GM21619 (cell line): Measurements from ENCODE around the gene NDFIP2.

Experiments
- ATAC-seq: cut with Tn5 transposase; IDR thresholded peaks from one replicate; pipeline ENCODE4 v1.9.1; 2021; ENCODE audit not compliant: unreplicated experiment

The NDFIP2 gene, protein sequence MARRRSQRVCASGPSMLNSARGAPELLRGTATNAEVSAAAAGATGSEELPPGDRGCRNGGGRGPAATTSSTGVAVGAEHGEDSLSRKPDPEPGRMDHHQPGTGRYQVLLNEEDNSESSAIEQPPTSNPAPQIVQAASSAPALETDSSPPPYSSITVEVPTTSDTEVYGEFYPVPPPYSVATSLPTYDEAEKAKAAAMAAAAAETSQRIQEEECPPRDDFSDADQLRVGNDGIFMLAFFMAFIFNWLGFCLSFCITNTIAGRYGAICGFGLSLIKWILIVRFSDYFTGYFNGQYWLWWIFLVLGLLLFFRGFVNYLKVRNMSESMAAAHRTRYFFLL

DNA sequence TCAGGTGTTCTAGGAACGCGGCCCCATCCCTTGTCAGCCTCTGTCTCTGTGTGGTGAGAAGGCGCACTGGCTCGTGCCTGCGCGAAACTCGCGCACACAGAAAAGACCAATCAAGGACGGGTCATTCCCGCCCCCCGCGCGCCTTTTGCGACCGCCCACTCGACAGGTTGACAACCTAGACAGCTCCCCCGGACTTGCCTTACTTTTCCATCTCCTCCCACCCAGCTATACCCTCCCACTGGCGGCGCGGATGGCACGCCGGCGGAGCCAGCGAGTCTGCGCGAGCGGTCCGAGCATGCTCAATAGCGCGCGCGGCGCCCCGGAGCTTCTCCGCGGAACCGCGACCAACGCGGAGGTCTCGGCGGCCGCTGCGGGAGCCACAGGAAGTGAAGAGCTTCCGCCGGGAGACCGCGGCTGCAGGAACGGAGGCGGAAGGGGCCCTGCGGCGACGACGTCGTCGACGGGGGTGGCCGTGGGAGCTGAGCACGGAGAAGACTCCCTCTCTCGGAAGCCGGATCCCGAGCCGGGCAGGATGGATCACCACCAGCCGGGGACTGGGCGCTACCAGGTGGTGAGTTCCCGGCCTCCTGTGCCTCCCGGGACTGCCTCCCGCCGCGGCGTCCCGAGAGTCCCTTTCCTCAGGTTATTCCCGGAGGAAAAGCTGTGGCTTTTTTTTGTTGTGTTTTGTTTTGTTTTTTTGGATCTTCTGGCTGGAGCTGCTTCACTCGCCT lies at the start of gene NDFIP2:
Gene NDFIP2, plus strand, starts transcription at position 202 of the 731 bp plus-strand sequence. Its CDS starts 49 bp downstream, at position 251.
- peak; percentile 78 for ATAC-seq

DNA sequence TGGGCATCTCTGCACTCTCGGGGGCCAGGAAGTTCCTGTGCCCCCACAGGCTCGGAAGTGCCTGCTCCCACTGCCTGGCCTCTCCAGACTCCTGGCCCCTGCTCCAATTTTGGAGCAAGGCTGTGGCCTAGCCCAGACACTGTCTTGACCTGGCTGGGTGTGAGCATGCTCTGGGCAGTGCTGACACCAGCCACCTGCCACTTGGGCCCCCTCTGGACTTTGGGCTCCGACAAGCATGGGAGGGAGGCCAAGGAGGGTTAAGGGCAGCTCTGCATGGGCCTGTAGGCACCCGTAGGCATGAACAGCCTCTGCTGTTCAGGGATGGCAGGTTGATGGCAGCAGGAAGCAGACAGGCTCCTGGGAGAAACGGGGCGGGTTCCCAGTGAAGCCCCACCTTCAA lies 48.9 kb upstream of the NDFIP2 start:
- ATAC-seq, result no peak

DNA sequence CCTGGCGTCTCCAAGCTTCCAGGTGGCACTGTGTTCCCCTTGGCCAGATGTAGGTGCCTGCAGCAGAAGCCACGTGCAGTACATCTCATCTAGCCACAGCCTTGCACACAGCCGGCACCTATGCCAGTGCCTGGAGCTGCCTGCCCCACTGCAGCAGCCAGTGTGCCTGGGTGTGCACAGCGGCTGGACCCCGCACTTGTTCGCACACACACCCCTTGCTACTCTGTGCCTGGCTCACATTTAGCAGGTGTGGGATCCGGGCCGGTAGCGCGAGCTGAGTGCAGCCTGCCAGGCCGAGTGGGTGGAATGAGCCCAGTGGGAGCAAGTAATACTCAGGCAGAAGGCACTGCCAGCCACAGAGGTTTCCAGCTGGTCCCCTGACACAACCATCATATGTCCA lies 48.0 kb upstream of the NDFIP2 start:
- no peak for ATAC-seq

DNA sequence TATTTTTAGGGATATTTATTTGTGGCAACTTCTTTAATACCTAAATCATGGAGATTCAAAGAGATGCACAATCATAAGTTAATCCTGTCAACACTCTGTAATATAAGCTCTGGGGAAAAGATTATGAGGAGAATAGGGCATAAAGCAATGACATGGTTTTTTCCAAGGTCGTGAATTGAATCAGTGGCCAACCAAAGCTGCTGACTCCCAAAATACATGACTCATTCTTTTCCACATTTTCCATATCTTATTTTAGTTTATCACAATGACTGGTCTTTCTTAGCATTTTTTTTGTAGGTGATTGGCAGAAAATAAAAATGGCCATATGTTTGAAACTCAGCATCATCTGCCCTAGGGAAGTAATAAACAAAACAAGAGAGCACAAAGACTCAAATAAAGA lies 46.4 kb upstream of the NDFIP2 start:
- no peak for ATAC-seq

DNA sequence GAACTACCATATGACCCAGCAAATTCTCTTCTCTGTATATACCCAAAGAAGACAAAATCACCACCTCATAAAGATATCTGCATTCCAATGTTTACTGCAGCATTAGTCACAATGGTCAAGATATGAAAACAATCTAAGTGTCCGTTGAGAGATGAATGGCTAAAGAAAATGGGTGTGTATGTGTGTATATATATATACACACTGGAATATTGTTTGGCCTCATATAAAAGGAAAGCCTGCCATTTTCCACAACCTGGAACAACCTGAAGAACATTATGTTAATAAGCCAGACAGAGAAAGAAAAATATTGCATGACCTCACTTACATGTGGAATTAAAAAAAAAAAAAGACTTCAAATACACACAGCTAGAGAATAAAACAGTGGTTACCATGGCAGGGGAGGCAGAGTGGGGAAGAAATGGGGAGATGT lies 45.4 kb upstream of the NDFIP2 start:
- ATAC-seq, result no peak

DNA sequence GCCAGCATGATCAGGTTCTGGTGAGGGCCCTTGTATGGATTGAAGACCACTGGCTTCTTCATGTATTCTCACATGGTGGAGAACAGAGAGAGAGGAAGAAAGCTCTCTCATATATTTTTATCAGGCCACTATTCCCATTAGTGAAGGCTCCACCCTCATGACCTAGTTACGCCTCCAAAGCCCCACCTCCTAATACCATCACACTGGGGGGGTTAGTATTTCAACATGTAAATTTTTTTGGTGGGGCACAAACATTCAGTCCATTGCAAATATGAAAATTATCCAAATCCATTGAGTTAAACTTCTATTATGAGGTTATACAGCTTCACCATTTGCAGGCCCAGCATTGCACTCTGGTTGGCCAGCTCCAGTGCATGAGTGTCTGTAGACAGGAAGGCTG lies 41.7 kb upstream of the NDFIP2 start:
- ATAC-seq, result no peak

DNA sequence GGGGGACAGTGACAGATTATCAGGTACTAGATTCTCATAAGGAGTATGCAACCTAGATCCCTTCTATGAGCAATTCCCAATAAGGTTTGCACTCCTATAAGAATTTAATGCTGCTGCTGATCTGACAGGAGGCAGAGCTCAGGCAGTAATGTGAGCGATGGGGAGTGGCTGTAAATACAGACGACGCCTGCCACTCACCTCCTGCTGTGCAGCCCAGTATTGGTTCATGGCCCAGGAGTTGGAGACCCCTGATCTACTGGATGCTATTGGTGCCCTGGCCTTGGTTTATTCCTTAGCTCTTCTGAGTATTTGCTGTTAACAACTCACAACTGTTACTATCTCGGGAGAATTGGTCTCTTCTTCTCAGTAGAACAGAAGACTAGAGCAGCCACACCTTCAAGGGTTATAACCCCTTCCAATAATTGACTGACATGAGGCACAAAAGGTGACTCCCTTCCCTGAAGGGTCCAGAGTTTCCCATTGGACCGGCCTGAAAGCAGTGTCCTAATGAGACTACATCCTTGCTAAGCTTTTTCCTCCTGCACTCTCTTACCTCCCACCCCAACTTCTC lies 39.9 kb upstream of the NDFIP2 start:
- ATAC-seq, result no peak

DNA sequence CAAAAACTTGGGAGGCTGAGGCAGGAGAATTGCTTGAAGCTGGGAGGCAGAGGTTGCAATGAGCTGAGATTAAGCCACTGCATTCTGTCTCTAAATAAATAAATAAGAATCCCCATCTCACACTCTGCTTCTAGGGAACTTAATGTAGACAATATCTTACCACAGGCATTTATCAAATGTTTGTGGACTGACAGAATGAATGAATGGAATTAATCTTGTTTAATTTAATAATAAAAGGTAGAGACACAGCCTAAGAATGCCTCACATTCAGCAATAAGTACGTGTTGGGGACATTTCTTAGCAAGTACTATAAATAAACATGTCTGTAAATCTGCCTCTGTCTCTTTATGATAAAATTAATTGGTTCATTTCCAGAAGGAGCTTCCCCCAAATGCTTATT lies 38.7 kb upstream of the NDFIP2 start:
- ATAC-seq, result no peak

DNA sequence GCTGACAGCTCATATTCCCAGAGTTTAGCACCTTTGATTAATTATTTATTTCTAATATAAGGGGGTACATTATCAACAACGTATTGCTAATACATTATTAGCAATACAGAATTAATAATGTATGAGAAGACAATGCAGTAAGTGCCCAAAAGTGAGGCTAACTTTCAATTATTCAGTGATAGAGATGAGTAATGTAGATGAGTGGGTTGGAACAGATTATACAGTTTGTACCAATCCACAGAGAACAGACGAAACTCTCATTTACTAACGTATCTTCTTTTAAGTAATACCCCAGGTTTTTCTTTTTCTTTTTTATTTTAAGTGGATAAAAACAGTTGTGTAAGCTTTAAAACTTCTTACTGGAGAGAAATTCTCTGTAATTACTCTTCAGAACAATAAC lies 38.2 kb upstream of the NDFIP2 start:
- no peak for ATAC-seq

DNA sequence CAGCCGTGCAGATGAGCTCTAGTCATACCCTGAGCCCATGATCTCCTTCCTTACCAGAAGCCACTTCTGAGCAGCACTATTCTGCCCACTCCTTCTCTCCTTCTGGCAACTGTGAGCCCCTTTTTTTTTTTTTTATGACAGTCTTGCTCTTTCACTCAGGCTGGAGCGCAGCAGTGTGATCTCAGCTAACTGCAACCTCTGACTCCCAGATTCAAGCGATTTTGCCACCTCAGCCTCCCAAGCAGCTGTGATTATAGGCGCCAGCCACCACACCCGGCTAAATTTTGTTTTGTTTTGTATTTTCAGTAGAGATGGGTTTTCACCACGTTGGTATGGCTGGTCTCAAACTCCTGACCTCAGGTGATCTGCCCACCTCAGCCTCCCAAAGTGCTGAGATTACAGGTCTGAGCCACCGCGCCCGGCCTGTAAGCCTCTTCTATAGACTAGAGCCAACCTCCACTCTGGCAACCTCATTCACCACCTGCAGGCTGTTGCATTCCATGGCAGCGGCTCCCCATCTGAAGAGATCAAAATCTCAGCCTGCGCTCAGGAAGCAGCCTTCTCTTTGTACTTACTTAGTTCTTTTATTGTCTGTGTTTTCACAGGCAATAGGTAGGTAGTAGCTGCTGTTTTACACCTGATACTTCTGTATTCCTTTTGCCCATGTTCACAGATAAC lies 34.8 kb upstream of the NDFIP2 start:
- ATAC-seq, result no peak

DNA sequence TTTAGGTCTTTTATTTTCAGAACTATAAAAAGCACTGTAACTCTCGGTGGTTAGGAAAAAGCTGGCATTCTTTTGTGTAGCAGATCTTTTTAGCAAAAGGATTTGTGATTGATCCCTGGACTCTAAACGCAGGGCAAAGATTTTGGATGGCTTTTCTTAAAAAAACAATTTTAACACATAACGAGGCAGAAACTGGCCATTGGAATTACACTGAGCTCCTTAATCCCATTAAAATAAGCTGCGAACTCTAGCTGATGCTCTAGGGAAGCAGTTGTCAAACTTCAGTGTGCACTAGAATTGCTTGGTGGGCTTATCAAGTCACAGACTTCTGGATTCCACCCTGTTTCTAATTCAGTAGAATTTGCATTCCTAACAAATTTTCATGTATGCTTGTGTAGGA lies 33.8 kb upstream of the NDFIP2 start:
- ATAC-seq, result no peak

DNA sequence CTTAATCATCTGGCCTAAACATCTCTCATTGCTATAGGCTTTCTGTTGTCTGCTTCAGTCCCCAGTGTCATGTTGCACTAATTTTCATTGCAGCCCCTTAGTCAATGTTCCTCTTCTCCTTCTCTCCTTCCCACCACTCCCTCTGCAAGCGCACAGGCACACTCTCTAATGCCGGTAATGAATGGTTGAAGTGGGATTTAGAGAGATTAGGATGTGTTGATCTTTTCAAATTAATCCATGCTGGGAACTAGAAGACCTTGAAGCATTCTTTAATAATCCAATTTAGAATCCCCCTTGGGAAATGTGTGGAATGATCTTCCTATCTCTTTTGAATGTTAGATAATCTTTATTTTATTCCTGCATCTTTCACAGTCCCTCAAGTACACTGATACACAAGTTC lies 33.2 kb upstream of the NDFIP2 start:
- no peak for ATAC-seq

DNA sequence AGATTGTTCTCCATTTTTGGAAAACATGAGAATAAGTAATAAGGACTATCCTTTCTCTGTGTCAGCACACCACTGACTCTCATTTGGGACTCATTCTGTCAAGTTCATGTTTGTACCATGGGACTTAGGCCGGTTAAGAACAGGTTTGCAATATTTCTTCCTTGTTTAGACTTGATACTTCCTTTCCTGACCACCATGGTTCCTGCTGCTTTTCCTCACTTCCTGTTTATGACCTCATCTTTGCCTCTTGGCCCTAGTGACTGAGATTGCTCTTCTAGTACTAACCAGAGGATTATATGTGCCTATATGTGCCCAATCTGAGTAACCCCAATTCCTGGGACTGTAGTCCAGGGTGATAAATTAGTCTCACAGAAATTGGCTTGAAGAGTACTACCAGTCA lies 32.5 kb upstream of the NDFIP2 start:
- ATAC-seq, result peak; percentile 26

DNA sequence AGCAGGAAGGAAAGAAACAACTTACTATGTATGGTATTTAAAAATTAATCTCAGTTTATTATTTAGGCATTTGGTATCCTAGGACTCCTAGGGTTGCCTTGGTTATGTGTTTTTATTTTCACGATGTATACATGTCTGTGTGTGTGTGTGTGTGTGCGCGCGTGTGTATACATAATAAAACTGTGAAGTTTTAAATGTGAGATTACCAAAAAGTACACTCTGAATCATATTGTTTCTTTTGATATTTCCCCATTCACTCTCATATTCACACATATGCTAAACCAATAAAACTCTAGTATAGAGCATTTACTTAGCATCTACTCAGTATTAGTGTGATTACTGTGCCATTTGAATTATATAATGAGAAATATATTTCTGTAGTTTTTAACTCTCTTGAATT lies 30.8 kb upstream of the NDFIP2 start:
- no peak for ATAC-seq

DNA sequence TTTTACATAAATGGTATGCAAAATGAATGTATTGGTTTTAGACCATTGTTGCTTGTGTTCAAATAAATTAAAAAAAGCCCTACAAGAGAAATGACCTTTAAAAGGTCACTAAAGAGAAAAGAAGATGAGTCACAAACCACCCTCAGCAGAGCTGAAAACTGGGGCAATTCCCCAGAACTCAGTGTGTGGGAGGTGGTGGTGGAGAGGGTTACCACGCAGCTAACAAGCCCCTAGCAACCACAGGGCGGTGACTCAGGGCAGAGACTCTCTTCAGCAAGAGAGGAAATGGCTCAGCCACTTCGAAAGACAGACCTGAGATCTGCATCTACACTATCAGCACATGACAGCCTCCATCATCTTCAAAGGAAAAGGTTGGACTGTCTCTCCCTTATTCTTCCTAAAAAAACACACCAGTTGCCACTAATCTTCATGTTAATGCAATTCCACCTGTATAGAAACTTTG lies 29.4 kb upstream of the NDFIP2 start:
- ATAC-seq, result peak; percentile 99

DNA sequence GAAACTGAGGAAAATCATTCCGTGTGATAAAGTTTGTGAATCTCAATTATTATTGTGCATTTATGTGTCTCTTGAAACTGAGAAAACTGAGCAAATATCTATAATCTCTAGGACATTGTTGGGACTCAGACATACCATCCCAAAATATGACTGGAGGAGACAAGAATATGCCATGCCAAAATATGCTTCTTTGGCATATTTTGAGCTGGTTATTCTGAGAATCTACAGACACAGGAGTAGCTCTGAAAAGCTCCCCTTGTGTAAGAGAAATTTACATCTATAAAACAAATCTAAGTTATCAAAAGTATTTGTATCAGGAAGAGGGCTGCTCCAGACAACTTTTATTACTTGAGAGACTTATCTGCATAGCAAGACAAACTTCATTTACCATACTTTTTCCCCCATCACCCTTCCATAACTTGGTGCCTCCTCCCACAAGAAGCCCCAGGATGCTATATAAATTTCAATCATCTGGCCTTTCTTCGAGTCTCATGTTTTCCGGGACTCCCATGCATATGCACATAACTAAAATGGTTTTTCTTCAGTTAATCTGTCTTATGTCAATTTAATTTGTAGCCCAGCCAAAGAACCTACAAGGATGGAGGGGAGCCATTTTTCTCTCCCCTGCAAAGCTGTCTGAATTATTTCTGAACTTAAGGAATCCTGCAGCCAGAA lies 28.6 kb upstream of the NDFIP2 start:
- ATAC-seq, result no peak

DNA sequence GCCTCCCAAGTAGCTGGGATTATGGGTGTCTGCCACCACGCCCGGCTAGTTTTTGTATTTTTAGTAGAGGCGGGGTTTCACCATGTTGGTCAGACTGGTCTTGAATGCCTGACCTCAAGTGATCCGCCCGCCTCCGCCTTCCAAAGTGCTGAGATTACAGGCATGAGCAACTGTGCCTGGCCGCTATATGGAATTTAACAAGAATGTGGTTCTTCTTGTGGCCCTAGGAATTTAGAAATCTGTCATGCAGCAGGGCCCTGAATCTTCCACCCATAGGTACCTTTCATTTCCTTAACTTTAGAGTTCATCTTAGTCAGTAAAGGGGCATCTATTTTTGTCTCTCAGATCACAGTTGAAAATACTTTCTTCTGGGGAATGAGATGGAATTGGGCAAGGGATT lies 25.6 kb upstream of the NDFIP2 start:
- no peak for ATAC-seq

DNA sequence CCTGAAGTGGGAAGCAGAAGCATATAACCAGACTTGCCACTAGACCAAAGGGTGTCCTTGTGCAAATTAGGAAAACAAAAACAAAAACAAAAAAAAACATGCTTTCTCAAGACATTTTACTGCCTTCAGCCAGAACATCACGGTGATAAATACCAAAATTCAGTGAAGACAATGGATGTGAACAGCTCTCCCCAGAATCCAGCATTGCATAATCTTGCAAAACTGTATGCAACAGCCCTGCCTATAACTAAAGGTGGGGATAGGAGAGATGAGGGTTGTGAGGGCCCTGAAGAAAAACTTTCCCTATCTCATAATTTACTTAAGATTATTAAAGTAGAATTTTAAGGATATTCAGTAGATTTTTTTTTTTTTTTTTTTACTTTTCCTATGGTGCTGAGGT lies 24.9 kb upstream of the NDFIP2 start:
- no peak for ATAC-seq

DNA sequence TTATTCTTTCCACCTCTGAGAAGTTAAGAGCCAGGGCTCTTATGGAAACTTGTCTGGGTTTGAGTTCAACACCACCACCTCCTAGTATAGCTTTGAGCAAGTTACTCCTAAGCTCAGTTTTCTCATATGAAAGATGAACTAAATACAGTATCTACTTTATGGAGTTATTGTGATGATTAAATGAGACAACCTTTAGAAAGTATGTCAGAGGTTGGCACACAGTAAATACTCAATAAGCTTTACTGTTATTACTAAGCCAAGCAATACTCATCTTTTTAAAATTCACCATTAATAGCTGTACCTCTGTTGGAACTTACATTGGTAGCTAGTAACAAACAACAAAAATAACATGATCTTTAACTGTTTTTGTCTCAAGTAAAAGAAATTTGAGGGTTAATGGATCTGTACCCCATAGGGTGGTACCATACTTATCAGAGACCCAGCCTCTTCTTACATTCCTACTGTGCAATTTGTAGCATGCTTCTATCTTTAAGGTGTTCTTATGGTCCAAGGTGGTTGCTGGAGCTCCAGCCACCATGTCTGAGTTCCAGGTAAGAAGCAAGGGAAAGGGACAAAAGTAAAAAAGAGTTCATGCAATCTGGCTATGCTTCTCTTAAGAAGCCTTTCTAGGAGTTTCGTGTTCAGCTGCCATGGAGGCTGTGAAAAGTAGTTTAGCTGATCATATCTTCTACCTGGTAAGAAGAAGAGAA lies 24.1 kb upstream of the NDFIP2 start:
- peak; percentile 14 for ATAC-seq

DNA sequence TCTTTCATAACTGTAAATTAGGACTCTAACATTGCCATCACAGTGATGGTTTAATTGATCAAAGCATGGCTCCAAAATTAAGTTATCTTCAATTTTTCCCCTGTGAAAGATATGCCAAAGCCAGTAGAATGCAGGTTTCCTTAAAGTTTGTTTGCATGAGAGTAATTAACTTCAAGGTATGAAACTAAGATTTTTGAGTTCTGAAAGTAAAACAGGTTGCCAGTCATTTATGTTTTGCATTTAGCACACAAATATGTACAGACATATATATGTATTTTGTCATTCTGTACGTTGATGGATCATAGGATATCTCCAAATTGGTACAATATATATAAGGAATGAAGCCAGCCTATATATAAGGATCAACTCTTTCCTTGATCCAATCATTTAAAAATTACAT lies 23.6 kb upstream of the NDFIP2 start:
- peak; percentile 68 for ATAC-seq
